Measurements from ENCODE around the gene SLC2A13.

DNA sequence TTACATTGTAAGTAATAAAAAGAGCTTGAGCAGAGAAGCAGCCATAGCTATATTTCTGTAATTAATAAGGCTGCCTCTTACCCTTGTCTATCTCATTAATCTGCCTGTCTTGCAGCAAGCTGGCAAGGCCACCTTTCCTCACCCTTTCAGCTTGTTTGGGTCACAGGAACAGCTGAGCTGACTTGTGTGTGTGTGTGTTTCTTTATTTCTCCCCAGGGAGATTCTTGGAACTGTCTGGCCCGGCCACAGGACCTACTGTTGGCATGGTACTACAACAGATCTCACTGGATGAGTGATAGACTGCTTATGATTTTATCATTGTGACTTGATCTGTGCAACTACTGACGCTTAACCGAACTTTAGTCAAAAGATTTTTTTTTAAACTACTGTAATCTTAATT lies 213.7 kb downstream of the SLC2A13 start:
- TF ChIP-seq, protein P1, sequence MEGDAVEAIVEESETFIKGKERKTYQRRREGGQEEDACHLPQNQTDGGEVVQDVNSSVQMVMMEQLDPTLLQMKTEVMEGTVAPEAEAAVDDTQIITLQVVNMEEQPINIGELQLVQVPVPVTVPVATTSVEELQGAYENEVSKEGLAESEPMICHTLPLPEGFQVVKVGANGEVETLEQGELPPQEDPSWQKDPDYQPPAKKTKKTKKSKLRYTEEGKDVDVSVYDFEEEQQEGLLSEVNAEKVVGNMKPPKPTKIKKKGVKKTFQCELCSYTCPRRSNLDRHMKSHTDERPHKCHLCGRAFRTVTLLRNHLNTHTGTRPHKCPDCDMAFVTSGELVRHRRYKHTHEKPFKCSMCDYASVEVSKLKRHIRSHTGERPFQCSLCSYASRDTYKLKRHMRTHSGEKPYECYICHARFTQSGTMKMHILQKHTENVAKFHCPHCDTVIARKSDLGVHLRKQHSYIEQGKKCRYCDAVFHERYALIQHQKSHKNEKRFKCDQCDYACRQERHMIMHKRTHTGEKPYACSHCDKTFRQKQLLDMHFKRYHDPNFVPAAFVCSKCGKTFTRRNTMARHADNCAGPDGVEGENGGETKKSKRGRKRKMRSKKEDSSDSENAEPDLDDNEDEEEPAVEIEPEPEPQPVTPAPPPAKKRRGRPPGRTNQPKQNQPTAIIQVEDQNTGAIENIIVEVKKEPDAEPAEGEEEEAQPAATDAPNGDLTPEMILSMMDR (conservative IDR thresholded peaks at IDR 0.05 in 1 of 2, IDR thresholded peaks at IDR 0.05 in 1 of 2; ENCODE audit: low read depth in 1 of 2, low read length in 2 of 2), result no peak
- TF ChIP-seq EZH2 (IDR thresholded peaks at IDR 0.05; ENCODE audit: low read length, missing control alignments), result no peak
